ENCODE data around the gene MAPKBP1. TPM values are rescaled to one million over a fixed set of nuclear protein-coding genes. Genes with fewer than 3 reads are reported as not detected.

MAPKBP1 gene
- total RNA-seq, 1 donor from 2014 or later, result 11.9 TPM

DNA sequence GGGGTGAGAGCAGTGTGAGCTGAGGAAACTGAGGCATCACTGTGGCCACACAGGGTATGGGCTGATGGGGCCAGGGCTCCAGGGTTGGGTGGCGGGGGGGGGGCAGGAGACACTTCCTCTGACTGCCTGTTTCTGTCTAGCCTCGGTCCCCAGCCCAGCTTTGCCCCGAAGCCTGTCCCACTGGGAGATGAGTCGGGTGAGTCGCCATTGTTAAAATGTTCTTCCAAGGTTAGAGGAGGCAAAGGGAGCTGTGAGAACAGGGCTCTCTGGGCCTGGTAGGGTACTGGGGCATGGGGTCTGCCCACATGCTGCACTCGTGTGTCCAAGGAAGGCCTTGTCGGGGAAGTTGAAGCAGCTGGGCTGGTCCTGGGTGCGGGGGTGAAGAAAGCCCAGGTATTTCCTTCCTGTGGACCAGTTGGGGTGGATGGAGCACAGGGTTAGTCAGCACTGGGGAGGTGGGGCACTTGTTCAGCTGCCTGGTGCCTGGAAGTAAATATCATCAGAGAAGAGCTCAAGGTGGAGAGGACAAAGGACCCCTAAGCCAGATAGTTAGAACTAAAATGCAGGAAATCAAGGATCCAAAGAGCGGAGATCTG lies 45.3 kb downstream of the MAPKBP1 start:
- H3K27me3 ChIP-seq (ENCODE audit: control insufficient read depth, insufficient read depth, low read length), result no peaks in the 10 kb centered on the region
- H3K36me3 ChIP-seq (ENCODE audit: control insufficient read depth, insufficient read depth, low read length), result peaks cover 7% of the 10 kb centered on the region
- TF ChIP-seq, protein P1, sequence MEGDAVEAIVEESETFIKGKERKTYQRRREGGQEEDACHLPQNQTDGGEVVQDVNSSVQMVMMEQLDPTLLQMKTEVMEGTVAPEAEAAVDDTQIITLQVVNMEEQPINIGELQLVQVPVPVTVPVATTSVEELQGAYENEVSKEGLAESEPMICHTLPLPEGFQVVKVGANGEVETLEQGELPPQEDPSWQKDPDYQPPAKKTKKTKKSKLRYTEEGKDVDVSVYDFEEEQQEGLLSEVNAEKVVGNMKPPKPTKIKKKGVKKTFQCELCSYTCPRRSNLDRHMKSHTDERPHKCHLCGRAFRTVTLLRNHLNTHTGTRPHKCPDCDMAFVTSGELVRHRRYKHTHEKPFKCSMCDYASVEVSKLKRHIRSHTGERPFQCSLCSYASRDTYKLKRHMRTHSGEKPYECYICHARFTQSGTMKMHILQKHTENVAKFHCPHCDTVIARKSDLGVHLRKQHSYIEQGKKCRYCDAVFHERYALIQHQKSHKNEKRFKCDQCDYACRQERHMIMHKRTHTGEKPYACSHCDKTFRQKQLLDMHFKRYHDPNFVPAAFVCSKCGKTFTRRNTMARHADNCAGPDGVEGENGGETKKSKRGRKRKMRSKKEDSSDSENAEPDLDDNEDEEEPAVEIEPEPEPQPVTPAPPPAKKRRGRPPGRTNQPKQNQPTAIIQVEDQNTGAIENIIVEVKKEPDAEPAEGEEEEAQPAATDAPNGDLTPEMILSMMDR (IDR thresholded peaks at IDR 0.05; ENCODE audit: insufficient read depth, low read length, poor library complexity, severe bottlenecking), result no peak
- DNase-seq (ENCODE audit: low read depth), result no peak
- H3K4me3 ChIP-seq (ENCODE audit: low read depth, low read length), result no peak overlapping the region

DNA sequence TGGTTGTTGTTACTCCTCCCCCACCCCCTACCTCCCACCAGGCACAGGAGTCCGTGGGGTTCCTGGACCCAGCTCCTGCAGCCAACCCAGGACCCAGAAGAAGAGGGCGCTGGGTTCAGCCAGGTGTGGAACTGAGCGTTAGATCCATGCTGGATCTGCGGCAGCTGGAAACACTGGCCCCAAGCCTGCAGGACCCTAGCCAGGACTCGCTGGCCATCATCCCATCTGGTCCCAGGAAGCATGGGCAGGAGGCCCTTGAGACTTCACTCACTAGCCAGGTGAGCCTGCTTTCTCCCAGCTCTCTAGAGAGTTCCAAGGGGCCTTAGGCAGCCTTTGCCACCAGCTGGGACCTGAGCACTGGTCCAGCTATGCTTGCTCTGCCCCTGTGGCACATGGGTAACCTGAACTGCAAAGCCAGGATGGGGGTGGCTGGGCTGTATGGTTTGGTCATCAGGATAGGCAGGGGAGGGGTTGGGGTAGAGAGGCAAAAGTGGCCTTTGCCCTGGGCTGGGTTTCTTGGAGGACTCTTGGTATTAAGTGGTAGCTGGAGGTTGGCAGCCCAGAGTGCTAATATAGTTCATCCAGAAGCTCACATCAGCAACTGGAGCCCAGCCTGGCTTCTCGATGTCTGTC lies 46.6 kb downstream of the MAPKBP1 start:
- DNase-seq (ENCODE audit: low read depth), result no peak
- H3K27me3 ChIP-seq (ENCODE audit: control insufficient read depth, insufficient read depth, low read length), result no peaks in the 10 kb centered on the region
- peaks cover 7% of the 10 kb centered on the region for H3K36me3 ChIP-seq (ENCODE audit: control insufficient read depth, insufficient read depth, low read length)
- TF ChIP-seq, protein P1 (IDR thresholded peaks at IDR 0.05; ENCODE audit: insufficient read depth, low read length, poor library complexity, severe bottlenecking), result no peak
- no peak overlapping the region for H3K4me3 ChIP-seq (ENCODE audit: low read depth, low read length)

DNA sequence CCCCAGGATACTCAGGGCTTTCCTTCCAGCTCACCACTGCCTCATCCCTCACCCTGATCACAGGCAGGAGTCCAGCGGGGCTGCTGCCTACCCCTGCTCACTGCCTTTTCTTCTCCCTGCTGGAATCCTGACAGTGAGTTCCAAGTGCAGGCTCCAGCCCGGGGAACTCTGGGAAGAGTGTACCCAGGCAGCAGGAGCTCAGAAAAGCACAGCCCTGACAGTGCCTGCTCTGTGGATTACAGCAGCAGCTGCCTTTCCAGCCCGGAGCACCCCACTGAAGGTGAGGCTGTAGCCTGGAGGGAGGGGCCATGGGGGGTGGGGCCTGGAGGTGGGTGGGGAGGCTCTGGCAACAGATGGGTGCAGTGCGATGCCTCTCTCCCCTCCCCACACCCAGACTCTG lies 47.5 kb downstream of the MAPKBP1 start:
- no peak for DNase-seq (ENCODE audit: low read depth)
- peaks cover 7% of the 10 kb centered on the region for H3K36me3 ChIP-seq (ENCODE audit: control insufficient read depth, insufficient read depth, low read length)
- H3K4me3 ChIP-seq (ENCODE audit: low read depth, low read length), result no peak overlapping the region
- TF ChIP-seq, protein P1 (IDR thresholded peaks at IDR 0.05; ENCODE audit: insufficient read depth, low read length, poor library complexity, severe bottlenecking), result no peak
- H3K27me3 ChIP-seq (ENCODE audit: control insufficient read depth, insufficient read depth, low read length), result no peaks in the 10 kb centered on the region

DNA sequence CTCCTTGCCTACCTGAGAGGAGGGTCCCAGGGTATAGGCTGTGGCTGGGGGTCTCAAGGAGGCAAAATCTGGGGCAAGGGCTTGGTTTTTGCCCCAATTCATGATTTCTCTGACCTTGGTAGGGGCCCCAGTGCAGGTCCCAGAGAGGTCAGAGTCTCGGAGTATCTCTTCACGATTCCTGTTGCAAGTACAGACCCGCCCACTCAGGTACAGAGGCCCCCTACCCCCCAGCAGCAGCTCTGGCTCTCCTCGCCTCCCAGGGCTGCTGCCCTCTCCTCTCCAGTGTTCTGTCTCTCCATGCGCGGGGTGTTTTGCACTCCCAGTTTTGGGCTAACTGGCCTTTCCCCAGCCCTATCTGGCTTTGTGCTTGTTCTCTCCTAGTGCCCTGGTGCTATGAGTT lies 48.2 kb downstream of the MAPKBP1 start:
- Histone ChIP-seq H3K4me3 (ENCODE audit: low read depth, low read length) (no peak overlapping the region), H3K36me3 (ENCODE audit: control insufficient read depth, insufficient read depth, low read length) (peaks cover 6% of the 10 kb centered on the region), H3K27me3 (ENCODE audit: control insufficient read depth, insufficient read depth, low read length) (no peaks in the 10 kb centered on the region)
- TF ChIP-seq, protein P1 (IDR thresholded peaks at IDR 0.05; ENCODE audit: insufficient read depth, low read length, poor library complexity, severe bottlenecking), result no peak
- DNase-seq (ENCODE audit: low read depth), result no peak

DNA sequence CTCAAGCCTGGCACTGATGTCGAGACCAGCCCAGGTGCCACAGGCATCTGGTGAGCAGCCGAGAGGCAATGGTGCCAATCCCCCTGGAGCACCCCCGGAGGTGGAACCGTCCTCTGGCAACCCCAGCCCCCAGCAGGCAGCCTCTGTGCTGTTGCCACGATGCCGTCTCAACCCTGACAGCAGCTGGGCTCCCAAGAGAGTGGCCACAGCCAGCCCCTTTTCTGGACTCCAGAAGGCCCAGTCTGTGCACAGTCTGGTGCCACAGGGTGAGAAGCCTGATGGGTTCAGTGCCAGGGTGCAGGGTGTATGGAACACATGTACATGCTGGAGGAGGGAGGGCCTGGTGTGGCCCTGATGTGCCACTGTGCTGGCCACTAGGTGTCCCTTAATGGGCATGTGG lies 48.7 kb downstream of the MAPKBP1 start:
- Histone ChIP-seq H3K4me3 (ENCODE audit: low read depth, low read length) (no peak overlapping the region), H3K36me3 (ENCODE audit: control insufficient read depth, insufficient read depth, low read length) (peaks cover 6% of the 10 kb centered on the region)

More for the DNA sequence above, 48.7 kb downstream of the MAPKBP1 start:
- no peak for DNase-seq (ENCODE audit: low read depth)
- H3K27me3 ChIP-seq (ENCODE audit: control insufficient read depth, insufficient read depth, low read length), result no peaks in the 10 kb centered on the region
- TF ChIP-seq, protein P1 (IDR thresholded peaks at IDR 0.05; ENCODE audit: insufficient read depth, low read length, poor library complexity, severe bottlenecking), result no peak

All from kidney epithelial cell (primary cell).